Right ventricle myocardium inferior (tissue), 1 donor: ENCODE data around the gene LCE2C. TPM values are rescaled to one million over a fixed set of nuclear protein-coding genes. Genes with fewer than 3 reads are reported as not detected.

Experiments used
- ATAC-seq: fragments of 200-7000 bp; cut with Tn5 transposase; one replicate; pipeline ENCODE4 v1.9.1; 2020; ENCODE audit warnings: mild to moderate bottlenecking, moderate library complexity
- DNase-seq: peaks from one replicate; pipeline ENCODE4 v3.0.0; 2021; ENCODE audit errors: missing footprints
- intact Hi-C: fragments of 100-400 bp; cut with DNase I; formaldehyde crosslinking; loops from one replicate; pipeline ENCODE4 v1.11.0; 2022
- total RNA-seq: library from RNA; stranded (reverse); fragmentation: NEBNext Ultra II Directional; extraction: Animal tissue kit (Norgen Biotek cat#: 25700); gene quantifications from one replicate; pipeline ENCODE4 v1.2.1, GENCODE V29; 2021
- donor health status: DM: no; HTN: yes; CAD: no; lungs with severe emphysema.

LCE2C gene
- total RNA-seq, 1 donor from 2014 or later: not detected

DNA sequence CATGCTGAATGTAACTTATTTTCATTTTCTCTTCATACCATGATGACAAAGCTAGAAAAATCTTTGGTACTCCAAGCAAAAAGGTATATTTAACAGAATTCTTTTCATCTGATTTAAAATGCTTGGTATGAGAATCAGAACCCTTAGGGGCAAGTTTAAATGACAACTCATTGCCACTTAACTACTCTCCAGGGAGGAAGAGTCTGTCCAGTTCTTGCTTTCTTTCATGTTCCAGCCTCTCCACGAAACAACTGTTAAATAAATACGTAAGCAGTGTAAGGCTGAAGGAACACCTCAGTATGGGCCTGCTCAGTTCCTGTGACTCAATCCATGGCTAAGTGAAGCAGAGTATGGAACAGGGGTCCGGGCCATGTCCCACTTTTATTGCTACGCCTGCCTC lies 24.7 kb downstream of the LCE2C start:
- no peak for DNase-seq
- ATAC-seq: no peak
- intact Hi-C loops: no loop called here

DNA sequence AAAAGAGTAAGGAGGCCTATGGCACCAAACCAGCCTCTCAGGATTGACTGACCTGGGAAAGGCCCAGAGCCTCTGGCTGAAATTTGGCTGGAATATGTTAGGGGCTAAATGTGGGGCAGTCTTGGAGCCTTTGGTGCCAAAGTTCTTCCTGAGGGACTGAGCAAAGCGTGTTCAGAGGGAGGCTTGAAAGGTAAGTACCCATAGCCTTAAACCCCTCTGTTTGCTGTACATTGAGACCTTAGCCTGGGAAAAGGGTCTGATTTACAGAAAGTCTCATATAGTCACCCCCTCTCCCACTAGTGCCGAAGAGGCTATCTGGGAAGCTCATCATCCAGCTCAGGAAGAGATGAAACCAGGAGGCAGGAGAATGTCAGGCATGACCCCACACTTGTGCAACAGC lies 32.8 kb downstream of the LCE2C start, which contains the start of gene LCE4A:
Gene LCE4A, plus strand, starts transcription at position 301 of the 400 bp plus-strand sequence. CDS start 916 bp downstream, outside the sequence.
- intact Hi-C loops: no loop called here
- DNase-seq (no peak), ATAC-seq (no peak)

DNA sequence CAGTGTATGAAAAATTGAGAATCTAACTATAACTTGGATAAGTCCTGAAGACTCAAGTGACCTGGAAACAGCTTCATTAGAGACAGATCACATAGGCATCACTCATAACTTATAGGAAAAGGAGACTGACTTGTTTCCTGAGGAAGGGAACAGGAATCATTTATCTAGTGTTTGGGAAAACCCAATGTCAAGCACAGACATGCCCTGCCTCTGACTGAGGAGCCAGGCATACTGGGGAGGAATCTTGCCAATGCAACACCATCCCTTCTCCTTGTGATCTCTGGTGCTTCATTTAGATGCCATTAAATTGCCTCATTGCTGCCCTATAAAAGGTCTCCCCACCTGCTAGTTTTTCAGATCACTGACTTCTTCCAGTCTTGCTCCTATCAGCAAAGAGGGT lies 43.2 kb downstream of the LCE2C start:
- intact Hi-C loops: no loop called here
- no peak for DNase-seq
- ATAC-seq: no peak

DNA sequence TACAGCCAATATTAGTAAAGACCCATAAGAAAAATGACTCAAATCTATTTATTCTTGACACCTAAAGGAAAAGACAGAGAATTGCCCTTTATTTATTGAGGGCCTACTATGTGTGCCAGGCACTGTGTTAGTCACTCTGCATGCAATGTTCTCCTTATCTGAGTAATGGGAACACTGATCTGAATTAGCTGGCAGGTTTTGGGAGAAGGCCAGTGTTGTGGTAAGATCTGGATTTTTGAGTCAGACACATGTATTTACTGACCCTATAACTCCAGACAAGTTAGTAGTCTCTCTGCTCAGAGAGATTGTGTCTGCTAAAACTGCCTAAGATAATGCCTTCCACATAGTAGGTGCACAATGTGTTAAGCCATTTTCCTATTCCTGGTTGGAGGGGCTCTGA lies 50.2 kb downstream of the LCE2C start:
- intact Hi-C loops: no loop called here
- DNase-seq (no peak), ATAC-seq (no peak)

Other genes with a start within 250 kb of the LCE2C start
- gene LCE5A, start 164.5 kb upstream of the LCE2C start, total RNA-seq: not detected
- not detected for gene CRCT1, start 160.8 kb upstream of the LCE2C start, total RNA-seq
- gene LCE3E, start 108.5 kb upstream of the LCE2C start, total RNA-seq: not detected
- not detected for gene LCE3D, start 94.8 kb upstream of the LCE2C start, total RNA-seq
- gene LCE3C, start 75.0 kb upstream of the LCE2C start, total RNA-seq: not detected
- gene LCE3B, start 61.5 kb upstream of the LCE2C start, total RNA-seq: not detected
- gene LCE3A, start 52.2 kb upstream of the LCE2C start, total RNA-seq: not detected
- gene LCE2D, start 11.9 kb upstream of the LCE2C start, total RNA-seq: not detected
- not detected for gene LCE2B, start 10.8 kb downstream of the LCE2C start, total RNA-seq
- gene LCE2A, start 23.1 kb downstream of the LCE2C start, total RNA-seq: not detected
- gene LCE4A, start 32.9 kb downstream of the LCE2C start, total RNA-seq: not detected
- gene KPRP, start 82.7 kb downstream of the LCE2C start, total RNA-seq: not detected
- not detected for gene LCE1F, start 99.9 kb downstream of the LCE2C start, total RNA-seq
- gene LCE1E, start 111.0 kb downstream of the LCE2C start, total RNA-seq: not detected
- gene LCE1D, start 121.4 kb downstream of the LCE2C start, total RNA-seq: not detected
- gene LCE1C, start 131.4 kb downstream of the LCE2C start, total RNA-seq: not detected
- gene LCE1B, start 136.7 kb downstream of the LCE2C start, total RNA-seq: not detected
- gene LCE1A, start 152.2 kb downstream of the LCE2C start, total RNA-seq: not detected
- gene LCE6A, start 167.6 kb downstream of the LCE2C start, total RNA-seq: not detected
- not detected for gene LCE7A, start 184.7 kb downstream of the LCE2C start, total RNA-seq
- not detected for gene SMCP, start 203.0 kb downstream of the LCE2C start, total RNA-seq
- gene IVL, start 233.3 kb downstream of the LCE2C start, total RNA-seq: not detected